Activated CD4-positive, alpha-beta T cell treated with anti-CD3 and anti-CD28 coated beads for 4 hours (primary cell): ENCODE results near the gene DIAPH2.

Experiments used
- DNase-seq, 2 donors: peaks; one replicate each; pipeline ENCODE4 v3.0.0-alpha.2; 2020

The DIAPH2 gene

DNA sequence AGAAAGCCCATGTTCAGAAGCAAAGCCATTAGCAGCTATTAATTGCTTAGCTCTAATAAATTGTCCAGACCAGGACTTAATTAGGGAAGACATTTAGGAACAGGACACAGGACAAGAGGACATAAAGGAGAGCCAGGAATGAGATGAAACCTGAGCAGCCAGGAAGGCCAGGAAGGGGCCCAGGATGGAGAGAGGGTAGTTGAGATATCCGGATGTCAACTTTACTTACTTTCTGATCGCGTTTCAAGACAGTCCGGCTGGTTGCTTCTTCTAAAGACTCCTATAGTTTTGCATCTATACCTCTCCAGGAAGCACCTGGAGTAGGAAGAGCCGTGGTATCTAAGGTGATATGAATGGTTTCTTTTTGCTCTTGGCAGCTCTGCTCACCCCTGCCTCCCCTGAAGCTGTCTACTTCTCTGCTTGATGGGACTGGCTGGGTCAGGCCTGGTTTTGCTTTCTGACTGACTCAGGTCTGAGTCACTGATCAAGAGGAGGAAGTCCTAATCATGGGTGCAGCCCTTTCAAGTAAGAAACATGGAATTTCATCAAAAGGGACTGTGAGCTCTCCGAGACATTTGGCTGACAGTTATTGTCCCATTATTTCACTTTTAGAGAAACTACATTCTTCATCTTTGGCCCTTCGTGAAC lies 932.4 kb downstream of the DIAPH2 start:
- DNase-seq = no peak

GRCh38 chrX:97619499-97619898 lies 934.9 kb downstream of the DIAPH2 start:
- DNase-seq = no peak

GRCh38 chrX:97622111-97622510 lies 937.5 kb downstream of the DIAPH2 start:
- DNase-seq = no peak

GRCh38 chrX:97628326-97628725 lies 943.7 kb downstream of the DIAPH2 start:
- DNase-seq = no peak

GRCh38 chrX:97628807-97629596 lies 944.4 kb downstream of the DIAPH2 start:
- no peak for DNase-seq

- no peak for DNase-seq
Measured at GRCh38 chrX:97629597-97629985, 944.9 kb downstream of the DIAPH2 start.

DNA sequence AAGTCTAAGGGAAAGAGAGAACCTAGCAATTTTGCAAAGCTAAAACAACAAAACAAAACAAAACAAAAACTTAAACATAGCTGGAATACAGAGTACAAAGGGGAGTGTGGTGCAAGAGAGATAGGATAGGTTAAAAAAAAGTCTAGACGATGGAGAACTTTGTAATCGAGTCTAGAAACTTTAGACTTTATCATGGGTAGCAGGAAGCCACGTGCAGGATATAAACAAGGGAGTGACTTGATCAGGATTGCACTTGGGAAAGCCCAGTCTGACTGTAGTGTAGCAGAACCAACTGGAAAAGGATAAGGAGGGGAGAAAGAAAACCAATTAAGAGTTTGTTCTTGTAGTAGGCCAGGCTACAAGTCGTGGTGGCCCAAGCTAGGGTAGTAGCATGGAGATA lies 949.2 kb downstream of the DIAPH2 start:
- no peak for DNase-seq

DNA sequence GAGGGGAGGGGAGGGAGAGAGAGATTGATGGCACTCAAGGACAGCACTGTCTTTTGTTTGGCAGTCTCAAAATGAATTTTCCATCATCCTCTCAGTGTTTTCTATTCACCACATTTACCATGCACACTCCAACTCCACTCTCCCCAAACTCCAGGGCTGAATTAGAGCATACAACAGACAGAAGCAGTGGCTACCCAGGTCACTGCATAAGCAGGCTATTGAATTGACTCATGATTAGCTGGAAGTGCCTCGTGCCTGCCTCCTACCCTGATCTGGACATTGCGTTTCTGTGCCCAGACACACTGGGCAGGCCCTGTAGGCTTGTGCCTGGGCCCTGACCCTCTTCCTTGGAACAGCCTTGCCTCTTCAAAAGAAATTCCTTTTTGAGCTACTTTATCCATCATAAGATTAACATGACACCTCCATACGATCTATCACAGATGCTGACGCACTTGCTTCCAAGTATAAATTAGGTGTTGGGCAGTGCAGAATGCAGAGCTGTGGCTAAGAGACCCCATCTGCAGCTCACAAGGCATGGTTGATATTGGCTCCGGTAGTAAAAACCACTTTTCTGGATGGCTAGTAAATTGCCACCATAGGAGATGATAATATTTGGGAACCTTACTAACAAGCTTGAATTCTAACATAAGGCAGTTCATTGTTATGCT lies 952.0 kb downstream of the DIAPH2 start:
- DNase-seq = no peak

- no peak for DNase-seq
Measured at GRCh38 chrX:97637289-97637688, 952.6 kb downstream of the DIAPH2 start.

- no peak for DNase-seq
Measured at GRCh38 chrX:97638621-97639020, 954.0 kb downstream of the DIAPH2 start.

DNA sequence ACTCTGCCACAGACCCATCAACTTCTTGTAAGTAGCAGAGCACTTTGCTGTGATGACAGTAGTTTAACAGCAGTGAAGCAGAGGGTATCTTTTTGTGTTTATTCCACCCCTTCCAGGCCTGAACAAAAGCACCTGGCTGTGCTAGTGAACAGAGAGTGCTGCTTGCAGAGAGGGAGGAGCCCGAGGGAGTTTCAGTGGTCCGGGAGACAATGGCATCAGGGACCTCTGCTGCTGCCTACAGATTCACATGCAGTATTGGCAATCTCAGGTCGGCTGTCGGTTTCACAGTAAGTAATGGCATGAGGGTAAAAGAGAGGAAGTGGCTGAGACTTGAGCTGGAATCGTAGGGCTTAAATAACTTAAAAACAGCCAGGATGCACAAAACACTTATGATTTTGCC lies 954.9 kb downstream of the DIAPH2 start:
- no peak for DNase-seq
